Nephron (organoid): Measurements from ENCODE around the gene KCNAB1.

ENCODE experiments used
- H3K27ac Mint-ChIP-seq, 3 experiments: 2 replicates each; pipeline ENCODE4 v1.8.0; 2020; ENCODE audit warnings: mixed read lengths in 3 of 3, mild to moderate bottlenecking in 2 of 3, moderate library complexity in 1 of 3
- H3K27me3 Mint-ChIP-seq: 2 replicates; pipeline ENCODE4 v1.8.0; 2021; ENCODE audit warnings: low read depth, mild to moderate bottlenecking, moderate library complexity, mixed read lengths
- H3K36me3 Mint-ChIP-seq: 2 replicates; pipeline ENCODE4 v1.8.0; 2020; ENCODE audit warnings: low read depth, mixed read lengths
- H3K4me1 Mint-ChIP-seq: 2 replicates; pipeline ENCODE4 v1.8.0; 2020; ENCODE audit warnings: mixed read lengths
- H3K4me3 Mint-ChIP-seq, 3 experiments: 2 replicates each; pipeline ENCODE4 v1.8.0; 2020; ENCODE audit warnings: mild to moderate bottlenecking in 3 of 3, mixed read lengths in 3 of 3, moderate library complexity in 2 of 3
- H3K9me3 Mint-ChIP-seq: 2 replicates; pipeline ENCODE4 v1.8.0; 2020; ENCODE audit warnings: mixed read lengths
- TF ChIP-seq, protein P1 (sequence below), 3 experiments: fragments of 200-600 bp; sonication (generic); IDR thresholded peaks; one replicate each; pipeline ENCODE4 v1.5.0; 2021; ENCODE audit warnings: antibody characterized with exemption in 3 of 3; ENCODE audit not compliant: unreplicated experiment in 3 of 3

KCNAB1 gene

GRCh38 chr3:156474560-156475389, 354.4 kb downstream of the KCNAB1 start:
- peaks cover 34% of the 10 kb centered on the region for H3K4me1 Mint-ChIP-seq
- TF ChIP-seq, protein P1, sequence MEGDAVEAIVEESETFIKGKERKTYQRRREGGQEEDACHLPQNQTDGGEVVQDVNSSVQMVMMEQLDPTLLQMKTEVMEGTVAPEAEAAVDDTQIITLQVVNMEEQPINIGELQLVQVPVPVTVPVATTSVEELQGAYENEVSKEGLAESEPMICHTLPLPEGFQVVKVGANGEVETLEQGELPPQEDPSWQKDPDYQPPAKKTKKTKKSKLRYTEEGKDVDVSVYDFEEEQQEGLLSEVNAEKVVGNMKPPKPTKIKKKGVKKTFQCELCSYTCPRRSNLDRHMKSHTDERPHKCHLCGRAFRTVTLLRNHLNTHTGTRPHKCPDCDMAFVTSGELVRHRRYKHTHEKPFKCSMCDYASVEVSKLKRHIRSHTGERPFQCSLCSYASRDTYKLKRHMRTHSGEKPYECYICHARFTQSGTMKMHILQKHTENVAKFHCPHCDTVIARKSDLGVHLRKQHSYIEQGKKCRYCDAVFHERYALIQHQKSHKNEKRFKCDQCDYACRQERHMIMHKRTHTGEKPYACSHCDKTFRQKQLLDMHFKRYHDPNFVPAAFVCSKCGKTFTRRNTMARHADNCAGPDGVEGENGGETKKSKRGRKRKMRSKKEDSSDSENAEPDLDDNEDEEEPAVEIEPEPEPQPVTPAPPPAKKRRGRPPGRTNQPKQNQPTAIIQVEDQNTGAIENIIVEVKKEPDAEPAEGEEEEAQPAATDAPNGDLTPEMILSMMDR (IDR thresholded peaks at IDR 0.05; ENCODE audit: unreplicated experiment in 3 of 3): peak; percentile 49 to 70 (median 64)
- H3K9me3 Mint-ChIP-seq: no peaks in the 10 kb centered on the region
- no peaks in the 10 kb centered on the region for H3K27me3 Mint-ChIP-seq
- peak overlapping the region in 2 of 3 experiments; percentile 45 to 47 for H3K27ac Mint-ChIP-seq
- H3K4me3 Mint-ChIP-seq: peak overlapping the region; percentile 55 to 60 (median 56)
- H3K36me3 Mint-ChIP-seq: no peaks in the 10 kb centered on the region

DNA sequence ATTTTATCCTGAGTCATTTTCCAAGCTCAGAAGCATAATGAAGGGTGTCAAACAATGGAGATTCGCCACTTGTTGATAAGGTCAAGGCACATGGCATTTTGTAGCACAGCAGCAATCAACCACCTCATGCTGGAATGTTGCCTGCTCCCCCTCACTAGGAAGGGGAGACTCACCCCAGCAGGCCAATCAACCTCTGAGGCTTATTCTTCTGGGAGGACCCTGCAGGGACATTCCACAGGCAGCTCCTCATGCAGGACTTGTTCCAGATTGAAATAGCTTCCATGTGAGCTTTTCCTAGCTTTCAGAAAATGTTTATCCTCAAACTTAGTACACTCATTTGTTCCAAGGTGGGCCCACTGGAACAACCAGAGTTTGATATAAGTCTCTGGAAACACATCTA, 356.9 kb downstream of the KCNAB1 start:
- Mint-ChIP-seq H3K4me1 (peaks cover 25% of the 10 kb centered on the region), H3K27ac (no peak overlapping the region), H3K36me3 (no peaks in the 10 kb centered on the region), H3K9me3 (no peaks in the 10 kb centered on the region), H3K27me3 (no peaks in the 10 kb centered on the region), H3K4me3 (no peak overlapping the region)
- TF ChIP-seq, protein P1 (IDR thresholded peaks at IDR 0.05; ENCODE audit: unreplicated experiment in 3 of 3): no peak

GRCh38 chr3:156478891-156479290, 358.5 kb downstream of the KCNAB1 start:
- TF ChIP-seq, protein P1 (IDR thresholded peaks at IDR 0.05; ENCODE audit: unreplicated experiment in 3 of 3): no peak
- Mint-ChIP-seq H3K27me3 (no peaks in the 10 kb centered on the region), H3K36me3 (no peaks in the 10 kb centered on the region)

DNA sequence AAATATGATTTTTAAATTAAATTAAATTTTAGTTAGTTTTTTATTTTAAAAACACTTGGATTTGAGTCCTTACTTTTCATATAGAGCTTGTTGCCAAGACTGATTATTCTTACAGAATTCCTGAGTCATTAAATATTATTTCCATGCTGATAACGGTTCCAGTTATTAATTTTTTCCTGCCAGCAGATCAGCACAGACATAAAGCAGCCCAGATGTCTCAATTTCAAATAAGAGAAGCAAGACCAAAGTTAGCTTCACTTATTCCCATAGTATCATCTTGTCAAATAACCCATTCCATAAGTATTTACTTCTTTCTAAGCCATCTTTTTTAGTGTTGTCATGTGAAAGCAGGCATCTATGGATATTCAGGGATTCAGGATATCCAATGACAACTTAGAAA, 359.2 kb downstream of the KCNAB1 start:
- no peaks in the 10 kb centered on the region for H3K9me3 Mint-ChIP-seq
- TF ChIP-seq, protein P1 (IDR thresholded peaks at IDR 0.05; ENCODE audit: unreplicated experiment in 3 of 3): no peak
- H3K4me3 Mint-ChIP-seq: no peak overlapping the region
- H3K36me3 Mint-ChIP-seq: no peaks in the 10 kb centered on the region
- H3K4me1 Mint-ChIP-seq: peaks cover 19% of the 10 kb centered on the region
- no peak overlapping the region for H3K27ac Mint-ChIP-seq
- H3K27me3 Mint-ChIP-seq: no peaks in the 10 kb centered on the region

More at GRCh38 chr3:156478891-156479290, 358.5 kb downstream of the KCNAB1 start:
- no peak overlapping the region for H3K27ac Mint-ChIP-seq
- H3K4me1 Mint-ChIP-seq: peaks cover 22% of the 10 kb centered on the region
- H3K9me3 Mint-ChIP-seq: no peaks in the 10 kb centered on the region
- no peak overlapping the region for H3K4me3 Mint-ChIP-seq

DNA sequence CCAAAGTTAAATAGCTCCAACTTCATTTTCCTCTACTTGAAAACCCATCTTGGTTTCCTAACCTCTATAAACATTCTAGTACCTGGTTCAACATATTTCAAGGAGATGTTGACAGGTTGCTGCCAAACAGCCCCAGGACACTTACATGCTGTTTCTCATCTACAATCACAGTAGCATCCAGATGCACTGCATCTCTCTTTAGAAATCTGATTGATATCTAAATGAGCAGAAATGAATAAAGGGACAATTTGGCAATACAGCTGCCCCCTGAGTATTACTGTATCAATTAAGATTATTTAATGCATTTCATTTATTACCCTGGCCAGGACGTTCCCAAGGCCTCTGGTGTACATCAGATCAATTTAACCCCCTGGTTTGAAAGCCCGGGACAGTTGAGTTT, 360.6 kb downstream of the KCNAB1 start:
- H3K27ac Mint-ChIP-seq: no peak overlapping the region

More for the DNA sequence above, 360.6 kb downstream of the KCNAB1 start:
- Mint-ChIP-seq H3K4me3 (no peak overlapping the region), H3K9me3 (no peaks in the 10 kb centered on the region), H3K36me3 (no peaks in the 10 kb centered on the region), H3K4me1 (peaks cover 13% of the 10 kb centered on the region), H3K27me3 (no peaks in the 10 kb centered on the region)
- TF ChIP-seq, protein P1 (IDR thresholded peaks at IDR 0.05; ENCODE audit: unreplicated experiment in 3 of 3): no peak
